Measurements from ENCODE around the gene HIRA.

DNA sequence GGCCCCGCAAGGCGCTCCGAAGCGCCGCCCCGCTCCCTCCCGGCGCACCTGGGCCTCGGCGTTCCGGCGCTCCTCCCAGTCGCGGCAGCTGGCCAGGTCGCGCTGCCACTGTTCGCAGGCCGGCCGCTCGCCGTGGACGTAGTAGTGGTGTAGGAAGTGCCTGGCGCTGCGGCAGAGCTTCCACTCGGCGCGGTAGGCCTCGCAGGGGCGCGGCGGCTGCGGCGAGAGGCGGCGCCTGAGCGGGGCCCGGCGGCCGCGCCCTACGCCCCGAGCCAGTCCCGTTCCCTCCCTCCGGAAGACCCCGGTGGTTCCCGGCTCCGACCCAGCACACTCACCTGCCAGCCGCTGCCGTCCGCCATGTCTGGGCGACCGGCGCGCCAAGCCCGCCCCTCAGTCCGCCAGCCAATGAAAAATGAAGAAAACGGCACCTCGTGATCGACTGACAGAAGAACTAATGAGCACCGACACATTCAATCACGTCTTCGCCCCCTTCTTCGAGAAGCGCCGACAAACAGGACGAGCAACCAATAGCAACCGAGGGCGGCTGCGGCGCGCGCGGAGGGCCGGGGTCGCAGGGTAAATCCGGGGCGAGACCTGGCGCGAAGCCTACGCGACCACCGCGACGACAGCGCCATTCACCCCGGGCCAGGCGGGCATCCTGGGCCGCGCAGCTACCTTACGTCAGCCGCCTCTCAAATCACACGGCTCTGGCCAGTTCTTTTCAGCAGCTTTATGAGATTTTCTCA is 16.0 kb upstream of the HIRA start, which contains the start of gene C22orf39:
- TF ChIP-seq, protein P1, sequence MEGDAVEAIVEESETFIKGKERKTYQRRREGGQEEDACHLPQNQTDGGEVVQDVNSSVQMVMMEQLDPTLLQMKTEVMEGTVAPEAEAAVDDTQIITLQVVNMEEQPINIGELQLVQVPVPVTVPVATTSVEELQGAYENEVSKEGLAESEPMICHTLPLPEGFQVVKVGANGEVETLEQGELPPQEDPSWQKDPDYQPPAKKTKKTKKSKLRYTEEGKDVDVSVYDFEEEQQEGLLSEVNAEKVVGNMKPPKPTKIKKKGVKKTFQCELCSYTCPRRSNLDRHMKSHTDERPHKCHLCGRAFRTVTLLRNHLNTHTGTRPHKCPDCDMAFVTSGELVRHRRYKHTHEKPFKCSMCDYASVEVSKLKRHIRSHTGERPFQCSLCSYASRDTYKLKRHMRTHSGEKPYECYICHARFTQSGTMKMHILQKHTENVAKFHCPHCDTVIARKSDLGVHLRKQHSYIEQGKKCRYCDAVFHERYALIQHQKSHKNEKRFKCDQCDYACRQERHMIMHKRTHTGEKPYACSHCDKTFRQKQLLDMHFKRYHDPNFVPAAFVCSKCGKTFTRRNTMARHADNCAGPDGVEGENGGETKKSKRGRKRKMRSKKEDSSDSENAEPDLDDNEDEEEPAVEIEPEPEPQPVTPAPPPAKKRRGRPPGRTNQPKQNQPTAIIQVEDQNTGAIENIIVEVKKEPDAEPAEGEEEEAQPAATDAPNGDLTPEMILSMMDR (IDR thresholded peaks at IDR 0.05; ENCODE audit: low read depth, low read length) = no peak
- no peak for TF ChIP-seq EZH2phosphoT487 (IDR thresholded peaks at IDR 0.05; ENCODE audit: low read depth)
